Measurements from ENCODE around the gene AK3. TPM values are rescaled to one million over a fixed set of nuclear protein-coding genes. Genes with fewer than 3 reads are reported as not detected.

AK3 gene
- polyA plus RNA-seq, 1 donor (not counting 4 experiments of a cell fraction or from before 2014, with no cell fraction given) = 45.8 TPM

DNA sequence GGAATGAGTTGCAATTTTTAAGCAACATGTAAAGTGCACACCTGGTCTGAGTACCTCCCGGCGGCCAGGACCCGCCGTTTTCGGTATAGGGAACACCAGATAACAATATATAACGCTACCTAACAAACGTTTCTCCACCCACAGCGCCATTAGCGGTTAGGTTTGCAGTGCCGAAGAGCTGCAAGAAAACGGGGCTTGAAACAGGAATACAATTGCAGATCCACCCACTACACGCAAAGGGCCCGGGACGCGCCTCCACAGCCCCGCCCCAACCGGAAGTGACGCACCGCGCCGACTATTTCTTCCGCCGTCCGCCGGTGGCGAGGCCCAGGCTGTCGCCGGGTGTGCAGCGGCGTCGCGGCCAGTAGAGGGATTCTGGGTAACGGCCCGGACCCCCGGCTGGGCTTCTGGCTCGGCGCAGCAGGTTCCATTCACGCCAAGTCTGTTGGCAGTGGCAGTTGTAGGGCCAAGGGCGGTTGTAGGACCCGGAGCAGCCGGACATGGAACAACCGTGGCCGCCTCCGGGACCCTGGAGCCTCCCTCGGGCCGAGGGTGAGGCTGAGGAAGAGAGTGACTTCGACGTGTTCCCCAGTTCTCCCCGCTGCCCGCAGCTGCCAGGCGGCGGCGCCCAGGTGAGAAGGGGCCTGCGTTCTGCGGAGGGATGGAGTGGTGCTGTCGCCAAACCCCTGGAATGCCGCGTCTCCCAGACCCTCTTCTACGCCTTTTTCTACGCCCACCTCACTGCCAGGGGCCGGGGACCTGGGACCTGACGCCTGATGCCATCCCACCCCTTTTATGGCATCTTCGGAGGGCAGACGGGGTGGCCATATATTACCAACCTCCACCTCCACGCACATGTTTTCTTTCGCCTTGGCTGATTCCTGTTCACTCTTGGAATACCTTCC is 61.5 kb downstream of the AK3 start, which contains the start of gene CDC37L1:
Gene CDC37L1 (plus strand): TSS at position 302 of the 905 bp plus-strand sequence. CDS start 199 bp downstream, at position 501.
- Histone ChIP-seq H3K4me2 (ENCODE audit: control insufficient read depth, extremely low read depth, insufficient read depth, low read depth, low read length) (peak within 1 kb of the TSS; percentile 90), H3K4me3 (ENCODE audit: control insufficient read depth in 2 of 3, extremely low read depth in 1 of 3, insufficient read depth in 2 of 3, low read depth in 1 of 3, low read length in 3 of 3) (peak within 1 kb of the TSS; percentile 74 to 88 (median 81)), H3K9me3 (ENCODE audit: control insufficient read depth, low read depth, low read length) (no peaks in the 10 kb centered on the region), H3K4me1 (ENCODE audit: control insufficient read depth, extremely low read depth, insufficient read depth, low read length) (peaks cover 12% of the 10 kb centered on the region), H3K79me2 (ENCODE audit: control insufficient read depth, insufficient read depth, low read length) (peaks cover 33% of the 10 kb centered on the region), H3K27ac (ENCODE audit: control insufficient read depth, insufficient read depth, low read length) (peak within 1 kb of the TSS; percentile 94), H3K27me3 (ENCODE audit: control insufficient read depth, extremely low read depth, insufficient read depth, low read length) (no peaks in the 10 kb centered on the region), H3K9me1 (ENCODE audit: control insufficient read depth, extremely low read depth, insufficient read depth, low read length) (no peaks in the 10 kb centered on the region), H3K9ac (ENCODE audit: control insufficient read depth, extremely low read depth, insufficient read depth, low read length) (peak within 1 kb of the TSS; percentile 81), H4K20me1 (ENCODE audit: control insufficient read depth, extremely low read depth, insufficient read depth, low read length) (no peaks in the 10 kb centered on the region), H2AFZ (ENCODE audit: control insufficient read depth, low read length) (peak within 1 kb of the TSS; percentile 90), H3K36me3 (ENCODE audit: control insufficient read depth in 2 of 2, extremely low read depth in 1 of 2, insufficient read depth in 2 of 2, low read length in 2 of 2) (no peaks in the 10 kb centered on the region)
- peak; percentile 64 for DNase-seq (ENCODE audit: low read depth, low spot score)
- peak; percentile 31 to 65 (median 37) for TF ChIP-seq CTCF (optimal IDR thresholded peaks at IDR 0.05 in 1 of 3, IDR thresholded peaks at IDR 0.05 in 1 of 3, conservative IDR thresholded peaks at IDR 0.05 in 1 of 3; ENCODE audit: extremely low read depth in 1 of 3, insufficient read depth in 2 of 3, low read length in 3 of 3)
- TF ChIP-seq EZH2 (IDR thresholded peaks at IDR 0.05; ENCODE audit: low read length) = no peak
- dilution Hi-C loops (cut with MboI; ENCODE audit: extremely low pct_ligation_motif_present, low sequenced_read_pairs) = no loop called here
- peak; percentile 79 for FAIRE-seq

DNA sequence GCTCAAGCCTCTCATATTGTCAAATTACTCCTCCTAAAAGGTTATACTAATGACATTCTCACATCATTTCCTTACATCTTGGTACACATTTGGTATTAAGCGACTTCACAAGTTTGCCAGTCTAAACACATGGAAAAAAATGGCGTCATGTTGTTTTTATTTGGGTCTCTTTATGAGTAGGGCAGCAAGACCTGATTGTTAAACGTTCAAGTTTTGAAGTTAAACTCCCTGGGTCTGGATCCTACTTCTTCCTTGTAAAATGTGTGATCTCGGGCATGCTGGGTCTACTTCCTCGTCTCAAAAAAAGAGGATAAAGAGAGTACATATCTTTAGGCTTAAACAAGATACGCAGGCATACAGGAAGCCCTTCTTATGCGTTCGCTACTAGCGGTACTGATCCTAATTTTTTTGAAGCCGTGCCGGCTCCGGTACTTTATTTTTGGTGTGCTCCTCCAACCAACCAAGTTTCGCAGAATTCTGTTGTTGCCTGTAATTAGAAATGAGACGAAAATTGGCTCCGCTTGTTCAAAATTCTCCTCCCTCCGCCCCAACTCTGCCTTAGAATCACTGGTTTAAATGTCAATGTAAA is 62.2 kb downstream of the AK3 start:
- Histone ChIP-seq H3K4me2 (ENCODE audit: control insufficient read depth, extremely low read depth, insufficient read depth, low read depth, low read length) (peak overlapping the region; percentile 90), H3K4me1 (ENCODE audit: control insufficient read depth, extremely low read depth, insufficient read depth, low read length) (peaks cover 12% of the 10 kb centered on the region), H3K27me3 (ENCODE audit: control insufficient read depth, extremely low read depth, insufficient read depth, low read length) (no peaks in the 10 kb centered on the region), H3K9me1 (ENCODE audit: control insufficient read depth, extremely low read depth, insufficient read depth, low read length) (no peaks in the 10 kb centered on the region), H3K79me2 (ENCODE audit: control insufficient read depth, insufficient read depth, low read length) (peaks cover 33% of the 10 kb centered on the region), H3K9me3 (ENCODE audit: control insufficient read depth, low read depth, low read length) (no peaks in the 10 kb centered on the region), H4K20me1 (ENCODE audit: control insufficient read depth, extremely low read depth, insufficient read depth, low read length) (no peaks in the 10 kb centered on the region), H2AFZ (ENCODE audit: control insufficient read depth, low read length) (peak overlapping the region; percentile 90), H3K36me3 (ENCODE audit: control insufficient read depth in 2 of 2, extremely low read depth in 1 of 2, insufficient read depth in 2 of 2, low read length in 2 of 2) (no peaks in the 10 kb centered on the region), H3K27ac (ENCODE audit: control insufficient read depth, insufficient read depth, low read length) (peak overlapping the region; percentile 94), H3K9ac (ENCODE audit: control insufficient read depth, extremely low read depth, insufficient read depth, low read length) (peak overlapping the region; percentile 81), H3K4me3 (ENCODE audit: control insufficient read depth in 2 of 3, extremely low read depth in 1 of 3, insufficient read depth in 2 of 3, low read depth in 1 of 3, low read length in 3 of 3) (peak overlapping the region; percentile 74 to 88 (median 81))
- DNase-seq (ENCODE audit: low read depth, low spot score) = no peak
- dilution Hi-C loops (cut with MboI; ENCODE audit: extremely low pct_ligation_motif_present, low sequenced_read_pairs) = no loop called here
- no peak for TF ChIP-seq CTCF (optimal IDR thresholded peaks at IDR 0.05 in 1 of 3, IDR thresholded peaks at IDR 0.05 in 1 of 3, conservative IDR thresholded peaks at IDR 0.05 in 1 of 3; ENCODE audit: extremely low read depth in 1 of 3, insufficient read depth in 2 of 3, low read length in 3 of 3)
- peak; percentile 36 for FAIRE-seq
